DND-41 (cell line): ENCODE data around the gene SPATA19.

Experiments
- CTCF ChIP-seq: IDR thresholded peaks from 2 replicates; pipeline ENCODE4 v1.5.1; 2012; ENCODE audit warnings: borderline replicate concordance, low read length, moderate library complexity, mild to moderate bottlenecking; ENCODE audit not compliant: poor library complexity, severe bottlenecking; ENCODE audit errors: extremely low read depth
- EZH2 ChIP-seq: IDR thresholded peaks from 3 replicates; pipeline ENCODE4 v1.6.1; 2012; ENCODE audit warnings: borderline replicate concordance, low read depth, mild to moderate bottlenecking, moderate library complexity, low read length, inconsistent platforms; ENCODE audit not compliant: severe bottlenecking

- no peak for TF ChIP-seq CTCF
- TF ChIP-seq EZH2 = no peak
Measured at GRCh38 chr11:133808393-133809140, 36.7 kb downstream of the SPATA19 start.
